IPS-18a (cell line): ENCODE data around the gene PTPN2.
"Not testable (repeated sequence)": the region's sequence is repeated elsewhere in the genome, so short reads cannot be mapped to it uniquely, and the experiment has no call there.

Source experiments
- H3K27ac ChIP-seq: one replicate; pipeline ENCODE4 v1.5.1; 2013; ENCODE audit warnings: low read length
- H3K27me3 ChIP-seq: one replicate; pipeline ENCODE4 v1.6.1; 2013; ENCODE audit warnings: mild to moderate bottlenecking, low read length; ENCODE audit not compliant: control insufficient read depth, insufficient read depth
- H3K36me3 ChIP-seq: one replicate; pipeline ENCODE4 v1.6.1; 2013; ENCODE audit warnings: low read depth, low read length; ENCODE audit not compliant: control insufficient read depth
- H3K4me1 ChIP-seq: one replicate; pipeline ENCODE4 v1.6.1; 2013; ENCODE audit warnings: low read depth, low read length; ENCODE audit not compliant: control insufficient read depth
- H3K4me3 ChIP-seq: one replicate; pipeline ENCODE4 v1.5.1; 2013; ENCODE audit warnings: low read length
- H3K9ac ChIP-seq: one replicate; pipeline ENCODE4 v1.6.1; 2013; ENCODE audit warnings: mild to moderate bottlenecking, low read length, moderate library complexity
- H3K9me3 ChIP-seq: one replicate; pipeline ENCODE4 v1.6.1; 2013; ENCODE audit warnings: low read depth, low read length; ENCODE audit not compliant: control insufficient read depth

The PTPN2 gene

GRCh38 chr18:12911025-12911928 lies 27.2 kb upstream of the PTPN2 start:
- H3K4me3 ChIP-seq = no peak overlapping the region
- no peak overlapping the region for H3K9ac ChIP-seq
- H3K36me3 ChIP-seq = no peaks in the 10 kb centered on the region
- H3K27me3 ChIP-seq = no peaks in the 10 kb centered on the region
- no peaks in the 10 kb centered on the region for H3K4me1 ChIP-seq
- H3K9me3 ChIP-seq = no peaks in the 10 kb centered on the region
- H3K27ac ChIP-seq = no peak overlapping the region

GRCh38 chr18:12908706-12909105 lies 24.7 kb upstream of the PTPN2 start:
- Histone ChIP-seq H3K9ac (no peak overlapping the region), H3K9me3 (no peaks in the 10 kb centered on the region), H3K36me3 (no peaks in the 10 kb centered on the region), H3K4me1 (no peaks in the 10 kb centered on the region), H3K27me3 (no peaks in the 10 kb centered on the region), H3K4me3 (no peak overlapping the region), H3K27ac (no peak overlapping the region)

- Histone ChIP-seq H3K4me3 (no peak overlapping the region), H3K9me3 (no peaks in the 10 kb centered on the region), H3K27me3 (no peaks in the 10 kb centered on the region), H3K27ac (no peak overlapping the region), H3K4me1 (no peaks in the 10 kb centered on the region), H3K9ac (no peak overlapping the region), H3K36me3 (no peaks in the 10 kb centered on the region)
Observed at GRCh38 chr18:12907258-12907925, 23.4 kb upstream of the PTPN2 start.

- H3K27ac ChIP-seq = no peak overlapping the region
- no peak overlapping the region for H3K9ac ChIP-seq
- no peaks in the 10 kb centered on the region for H3K27me3 ChIP-seq
- no peaks in the 10 kb centered on the region for H3K9me3 ChIP-seq
- H3K4me3 ChIP-seq = no peak overlapping the region
- H3K36me3 ChIP-seq = no peaks in the 10 kb centered on the region
- no peaks in the 10 kb centered on the region for H3K4me1 ChIP-seq
Observed at GRCh38 chr18:12906773-12907172, 22.7 kb upstream of the PTPN2 start.

- Histone ChIP-seq H3K27me3 (no peaks in the 10 kb centered on the region), H3K36me3 (no peaks in the 10 kb centered on the region), H3K4me3 (no peak overlapping the region), H3K4me1 (no peaks in the 10 kb centered on the region), H3K9me3 (no peaks in the 10 kb centered on the region), H3K27ac (no peak overlapping the region), H3K9ac (no peak overlapping the region)
Observed at GRCh38 chr18:12906119-12906518, 22.1 kb upstream of the PTPN2 start.

GRCh38 chr18:12904012-12904516 lies 20.0 kb upstream of the PTPN2 start:
- no peaks in the 10 kb centered on the region for H3K36me3 ChIP-seq
- no peak overlapping the region for H3K4me3 ChIP-seq
- no peaks in the 10 kb centered on the region for H3K27me3 ChIP-seq
- H3K9ac ChIP-seq = no peak overlapping the region
- no peaks in the 10 kb centered on the region for H3K9me3 ChIP-seq
- H3K4me1 ChIP-seq = no peaks in the 10 kb centered on the region
- H3K27ac ChIP-seq = no peak overlapping the region

GRCh38 chr18:12901208-12901607 lies 17.2 kb upstream of the PTPN2 start:
- H3K9ac ChIP-seq, H3K4me1 ChIP-seq, H3K9me3 ChIP-seq, H3K4me3 ChIP-seq, H3K36me3 ChIP-seq, H3K27me3 ChIP-seq, H3K27ac ChIP-seq: not testable (repeated sequence)

- H3K36me3 ChIP-seq, H3K4me1 ChIP-seq, H3K9ac ChIP-seq, H3K27me3 ChIP-seq, H3K9me3 ChIP-seq, H3K4me3 ChIP-seq, H3K27ac ChIP-seq: not testable (repeated sequence)
Observed at GRCh38 chr18:12896784-12897333, 12.8 kb upstream of the PTPN2 start.

GRCh38 chr18:12895626-12896025 lies 11.6 kb upstream of the PTPN2 start:
- Histone ChIP-seq H3K4me3 (no peak overlapping the region), H3K9ac (no peak overlapping the region), H3K27ac (no peak overlapping the region), H3K4me1 (no peaks in the 10 kb centered on the region), H3K9me3 (no peaks in the 10 kb centered on the region), H3K36me3 (no peaks in the 10 kb centered on the region), H3K27me3 (no peaks in the 10 kb centered on the region)

- Histone ChIP-seq H3K4me3 (no peak overlapping the region), H3K27ac (no peak overlapping the region), H3K4me1 (no peaks in the 10 kb centered on the region), H3K9ac (no peak overlapping the region), H3K27me3 (no peaks in the 10 kb centered on the region), H3K9me3 (no peaks in the 10 kb centered on the region), H3K36me3 (no peaks in the 10 kb centered on the region)
Observed at GRCh38 chr18:12895014-12895413, 11.0 kb upstream of the PTPN2 start.

- Histone ChIP-seq H3K4me3 (no peak overlapping the region), H3K9ac (no peak overlapping the region), H3K27me3 (no peaks in the 10 kb centered on the region), H3K4me1 (no peaks in the 10 kb centered on the region), H3K27ac (no peak overlapping the region), H3K36me3 (no peaks in the 10 kb centered on the region), H3K9me3 (no peaks in the 10 kb centered on the region)
Observed at GRCh38 chr18:12891561-12891960, 7.5 kb upstream of the PTPN2 start.
